Measurements from ENCODE around the gene PEX1.
"Not testable (repeated sequence)": the region's sequence is repeated elsewhere in the genome, so short reads cannot be mapped to it uniquely, and the experiment has no call there.

Gene PEX1

GRCh38 chr7:92557808-92558362 lies 29.6 kb upstream of the PEX1 start:
- no peak for DNase-seq (ENCODE audit: low read depth)
- TF ChIP-seq, protein P1, sequence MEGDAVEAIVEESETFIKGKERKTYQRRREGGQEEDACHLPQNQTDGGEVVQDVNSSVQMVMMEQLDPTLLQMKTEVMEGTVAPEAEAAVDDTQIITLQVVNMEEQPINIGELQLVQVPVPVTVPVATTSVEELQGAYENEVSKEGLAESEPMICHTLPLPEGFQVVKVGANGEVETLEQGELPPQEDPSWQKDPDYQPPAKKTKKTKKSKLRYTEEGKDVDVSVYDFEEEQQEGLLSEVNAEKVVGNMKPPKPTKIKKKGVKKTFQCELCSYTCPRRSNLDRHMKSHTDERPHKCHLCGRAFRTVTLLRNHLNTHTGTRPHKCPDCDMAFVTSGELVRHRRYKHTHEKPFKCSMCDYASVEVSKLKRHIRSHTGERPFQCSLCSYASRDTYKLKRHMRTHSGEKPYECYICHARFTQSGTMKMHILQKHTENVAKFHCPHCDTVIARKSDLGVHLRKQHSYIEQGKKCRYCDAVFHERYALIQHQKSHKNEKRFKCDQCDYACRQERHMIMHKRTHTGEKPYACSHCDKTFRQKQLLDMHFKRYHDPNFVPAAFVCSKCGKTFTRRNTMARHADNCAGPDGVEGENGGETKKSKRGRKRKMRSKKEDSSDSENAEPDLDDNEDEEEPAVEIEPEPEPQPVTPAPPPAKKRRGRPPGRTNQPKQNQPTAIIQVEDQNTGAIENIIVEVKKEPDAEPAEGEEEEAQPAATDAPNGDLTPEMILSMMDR (IDR thresholded peaks at IDR 0.05; ENCODE audit: low read length, missing control alignments): no peak
- no peak overlapping the region for H3K4me3 ChIP-seq (replicated peaks; ENCODE audit: low read depth, low read length)

GRCh38 chr7:92557249-92557648 lies 28.9 kb upstream of the PEX1 start:
- H3K4me3 ChIP-seq (replicated peaks; ENCODE audit: low read depth, low read length): no peak overlapping the region
- TF ChIP-seq, protein P1 (IDR thresholded peaks at IDR 0.05; ENCODE audit: low read length, missing control alignments): no peak
- no peak for DNase-seq (ENCODE audit: low read depth)

DNA sequence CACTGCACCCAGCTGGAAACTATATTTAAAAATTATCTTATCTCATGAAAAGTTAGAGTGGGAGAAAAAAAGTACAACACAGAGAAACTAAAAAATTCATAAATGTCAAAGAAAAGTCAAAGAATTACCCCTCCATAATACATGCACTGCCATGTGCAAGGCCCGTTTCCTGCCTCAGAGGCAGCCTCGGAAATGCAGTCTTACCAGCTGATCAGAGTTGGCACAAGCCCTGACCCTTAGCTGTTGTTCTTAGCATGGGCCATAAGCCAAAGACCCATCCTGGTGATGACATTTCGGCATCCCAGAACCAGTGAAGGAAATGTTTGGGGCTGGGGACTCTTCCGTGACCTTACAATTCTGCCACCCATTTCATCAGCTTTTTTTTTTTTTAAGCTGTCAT lies 21.9 kb upstream of the PEX1 start:
- DNase-seq (ENCODE audit: low read depth): no peak
- H3K4me3 ChIP-seq (replicated peaks; ENCODE audit: low read depth, low read length): no peak overlapping the region
- TF ChIP-seq, protein P1 (IDR thresholded peaks at IDR 0.05; ENCODE audit: low read length, missing control alignments): no peak

DNA sequence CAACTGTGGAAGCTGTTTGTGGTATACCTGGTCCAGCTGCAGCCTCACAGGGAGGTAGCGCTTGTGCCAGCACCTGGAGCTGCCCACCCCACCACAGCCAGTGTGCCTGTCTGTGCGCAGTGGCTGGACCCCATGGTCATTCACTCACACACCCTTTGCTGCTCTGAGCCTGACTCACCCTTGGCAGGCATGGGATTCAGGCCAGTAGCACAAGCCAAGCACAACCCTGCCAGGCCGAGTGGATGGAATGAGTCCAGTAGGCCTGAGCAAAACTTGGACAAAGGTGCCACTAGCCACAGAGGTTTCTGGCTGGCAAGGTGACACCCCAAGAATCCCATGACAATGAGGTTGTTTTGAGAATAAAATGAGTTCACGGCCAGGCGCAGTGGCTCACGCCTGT lies 19.3 kb upstream of the PEX1 start:
- no peak for DNase-seq (ENCODE audit: low read depth)
- H3K4me3 ChIP-seq (replicated peaks; ENCODE audit: low read depth, low read length): no peak overlapping the region
- TF ChIP-seq, protein P1 (IDR thresholded peaks at IDR 0.05; ENCODE audit: low read length, missing control alignments): no peak

- no peak overlapping the region for H3K4me3 ChIP-seq (replicated peaks; ENCODE audit: low read depth, low read length)
- TF ChIP-seq, protein P1 (IDR thresholded peaks at IDR 0.05; ENCODE audit: low read length, missing control alignments): no peak
- no peak for DNase-seq (ENCODE audit: low read depth)
Measured at GRCh38 chr7:92546856-92547497, 18.7 kb upstream of the PEX1 start.

DNA sequence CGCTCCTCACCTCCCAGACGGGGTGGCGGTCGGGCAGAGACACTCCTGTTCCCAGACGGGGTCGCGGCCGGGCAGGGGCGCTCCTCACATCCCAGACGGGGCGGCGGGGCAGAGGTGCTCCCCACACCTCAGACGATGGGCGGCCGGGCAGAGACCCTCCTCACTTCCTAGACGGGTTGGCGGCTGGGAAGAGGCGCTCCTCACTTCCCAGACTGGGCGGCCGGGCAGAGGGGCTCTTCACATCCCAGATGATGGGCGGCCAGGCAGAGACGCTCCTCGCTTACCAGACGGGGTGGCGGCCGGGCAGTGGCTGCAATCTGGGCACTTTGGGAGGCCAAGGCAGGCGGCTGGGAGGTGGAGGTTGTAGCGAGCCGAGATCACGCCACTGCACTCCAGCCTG lies 16.8 kb upstream of the PEX1 start:
- not testable (repeated sequence) for H3K4me3 ChIP-seq (replicated peaks; ENCODE audit: low read depth, low read length); DNase-seq (ENCODE audit: low read depth)

- DNase-seq (ENCODE audit: low read depth); H3K4me3 ChIP-seq (replicated peaks; ENCODE audit: low read depth, low read length): not testable (repeated sequence)
Measured at GRCh38 chr7:92543542-92543941, 15.2 kb upstream of the PEX1 start.

- DNase-seq (ENCODE audit: low read depth): no peak
- no peak overlapping the region for H3K4me3 ChIP-seq (replicated peaks; ENCODE audit: low read depth, low read length)
- TF ChIP-seq, protein P1 (IDR thresholded peaks at IDR 0.05; ENCODE audit: low read length, missing control alignments): no peak
Measured at GRCh38 chr7:92534572-92534971, 6.3 kb upstream of the PEX1 start.

All from fibroblast of pulmonary artery (primary cell).